Breast epithelium (tissue), 4 donors: ENCODE results near the gene SMAD9. TPM values are rescaled to one million over a fixed set of nuclear protein-coding genes. Genes with fewer than 3 reads are reported as not detected.

Experiments used
- DNase-seq, 2 donors: peaks; one replicate each; pipeline ENCODE4 v3.0.0-alpha.2; 2019; ENCODE audit warnings: low spot score in 2 of 2
- H3K27ac ChIP-seq, 2 donors: fragments of 200-600 bp; sonication (generic) in 1 of 2; one replicate each; pipeline ENCODE4 v1.5.1; 2016 to 2019; ENCODE audit warnings: mild to moderate bottlenecking in 1 of 2
- H3K27me3 ChIP-seq, 2 donors: fragments of 200-600 bp; sonication (generic) in 1 of 2; one replicate each; pipeline versions ENCODE4 v1.5.1 to v1.6.0; 2017 to 2019; ENCODE audit warnings: control low read depth in 1 of 2, mild to moderate bottlenecking in 1 of 2
- H3K36me3 ChIP-seq: fragments of 200-600 bp; one replicate; pipeline ENCODE4 v1.5.1; 2019
- H3K4me1 ChIP-seq, 2 donors: fragments of 200-600 bp; sonication (generic); one replicate each; pipeline ENCODE4 v1.5.1; 2016 to 2019; ENCODE audit warnings: control low read depth in 1 of 2
- H3K4me3 ChIP-seq, 3 donors: fragments of 200-600 bp; sonication (generic); 1 replicate in 2 of 3; 2 replicates in 1 of 3; pipeline ENCODE4 v1.5.1; 2016 to 2019; ENCODE audit warnings: mild to moderate bottlenecking in 3 of 3, moderate library complexity in 2 of 3
- H3K9me3 ChIP-seq, 2 donors: fragments of 200-600 bp; sonication (generic) in 1 of 2; one replicate each; pipeline ENCODE4 v1.5.1; 2016 to 2019; ENCODE audit warnings: control low read depth in 1 of 2
- CTCF ChIP-seq, 3 donors: fragments of 450-650 bp; IDR thresholded peaks; one replicate each; pipeline ENCODE4 v1.5.1; 2016 to 2017; ENCODE audit warnings: antibody characterized with exemption in 3 of 3, mild to moderate bottlenecking in 3 of 3, moderate library complexity in 3 of 3
- POLR2A ChIP-seq: fragments of 450-650 bp; IDR thresholded peaks from one replicate; pipeline ENCODE4 v1.6.1; 2016; ENCODE audit warnings: antibody characterized with exemption, mild to moderate bottlenecking, moderate library complexity
- POLR2AphosphoS5 ChIP-seq, 3 donors: sonication (generic); formaldehyde crosslinking; IDR thresholded peaks; one replicate each; pipeline ENCODE4 v1.6.1; 2017; ENCODE audit warnings: antibody characterized with exemption in 3 of 3
- intact Hi-C: fragments of 100-400 bp; cut with DNase I; formaldehyde crosslinking; loops from one replicate; pipeline ENCODE4 v1.15.1; 2023; ENCODE audit warnings: low total_unique reads
- total RNA-seq, 3 donors: library from RNA; depleted of rRNA; stranded (reverse); fragments of >200 nt; gene quantifications; one replicate each; pipeline ENCODE4 v1.1.0, GENCODE V29; 2016

The SMAD9 gene
- total RNA-seq, 3 donors from 2014 or later = 5.3 to 7.5 (median 5.9) TPM

GRCh38 chr13:36912973-36913372, 7.1 kb downstream of the SMAD9 start:
- H3K9me3 ChIP-seq = no peaks in the 10 kb centered on the region
- H3K4me3 ChIP-seq = no peak overlapping the region
- no peaks in the 10 kb centered on the region for H3K4me1 ChIP-seq
- H3K36me3 ChIP-seq = no peaks in the 10 kb centered on the region
- no peak overlapping the region for H3K27ac ChIP-seq
- H3K27me3 ChIP-seq = no peaks in the 10 kb centered on the region
- TF ChIP-seq CTCF (IDR thresholded peaks at IDR 0.05) (no peak), POLR2AphosphoS5 (IDR thresholded peaks at IDR 0.05) (no peak), POLR2A (no peak)
- intact Hi-C loops = no loop called here
- no peak for DNase-seq

- H3K27me3 ChIP-seq = no peaks in the 10 kb centered on the region
- no peaks in the 10 kb centered on the region for H3K36me3 ChIP-seq
- TF ChIP-seq POLR2A (no peak), CTCF (IDR thresholded peaks at IDR 0.05) (no peak), POLR2AphosphoS5 (IDR thresholded peaks at IDR 0.05) (no peak)
- no peak for DNase-seq
- H3K4me1 ChIP-seq = no peaks in the 10 kb centered on the region
- no peak overlapping the region for H3K27ac ChIP-seq
- intact Hi-C loops = no loop called here
- H3K4me3 ChIP-seq = no peak overlapping the region
- H3K9me3 ChIP-seq = no peaks in the 10 kb centered on the region
Observed at GRCh38 chr13:36912369-36912768, 7.7 kb downstream of the SMAD9 start.

- no peak for TF ChIP-seq POLR2A
- no peak for TF ChIP-seq POLR2AphosphoS5 (IDR thresholded peaks at IDR 0.05)
- TF ChIP-seq CTCF (IDR thresholded peaks at IDR 0.05) = no peak
- intact Hi-C loops = no loop called here
Observed at GRCh38 chr13:36910545-36910944, 9.5 kb downstream of the SMAD9 start.

GRCh38 chr13:36907821-36908220, 12.2 kb downstream of the SMAD9 start:
- H3K36me3 ChIP-seq = no peaks in the 10 kb centered on the region
- no peaks in the 10 kb centered on the region for H3K9me3 ChIP-seq
- intact Hi-C loops = no loop called here
- H3K4me1 ChIP-seq = no peaks in the 10 kb centered on the region
- H3K4me3 ChIP-seq = no peak overlapping the region
- no peak for DNase-seq
- TF ChIP-seq POLR2AphosphoS5 (IDR thresholded peaks at IDR 0.05) (no peak), POLR2A (no peak), CTCF (IDR thresholded peaks at IDR 0.05) (no peak)
- no peak overlapping the region for H3K27ac ChIP-seq
- H3K27me3 ChIP-seq = no peaks in the 10 kb centered on the region

More at GRCh38 chr13:36910545-36910944, 9.5 kb downstream of the SMAD9 start:
- Histone ChIP-seq H3K27ac (no peak overlapping the region), H3K4me3 (no peak overlapping the region), H3K27me3 (no peaks in the 10 kb centered on the region), H3K36me3 (no peaks in the 10 kb centered on the region), H3K4me1 (no peaks in the 10 kb centered on the region), H3K9me3 (no peaks in the 10 kb centered on the region)
- DNase-seq = no peak

GRCh38 chr13:36907266-36907665, 12.8 kb downstream of the SMAD9 start:
- Histone ChIP-seq H3K4me1 (no peaks in the 10 kb centered on the region), H3K9me3 (no peaks in the 10 kb centered on the region), H3K27ac (no peak overlapping the region), H3K4me3 (no peak overlapping the region), H3K36me3 (no peaks in the 10 kb centered on the region), H3K27me3 (no peaks in the 10 kb centered on the region)
- DNase-seq = no peak
- intact Hi-C loops = no loop called here
- no peak for TF ChIP-seq CTCF (IDR thresholded peaks at IDR 0.05)
- TF ChIP-seq POLR2AphosphoS5 (IDR thresholded peaks at IDR 0.05) = no peak
- TF ChIP-seq POLR2A = no peak
